ENCODE results near the gene SH3BP2. TPM values are rescaled to one million over a fixed set of nuclear protein-coding genes. Genes with fewer than 3 reads are reported as not detected.

SH3BP2 gene
- total and polyA plus RNA-seq, 10 of the 15 experiments (the other 5 are each of a cell fraction or from before 2014, with no cell fraction given) = 1.1 to 61.8 (median 23.9) TPM

- DNase-seq (ENCODE audit: low read depth, low spot score) (no peak), FAIRE-seq (no peak), ATAC-seq (no peak)
- Histone ChIP-seq H3K27ac (ENCODE audit: control insufficient read depth, insufficient read depth) (no peak overlapping the region), H3K9ac (ENCODE audit: control insufficient read depth, insufficient read depth, low read length) (no peak overlapping the region), H3K9me3 (replicated peaks; ENCODE audit: control insufficient read depth, insufficient read depth, low read length) (no peaks in the 10 kb centered on the region), H3K27me3 (replicated peaks in 1 of 2; ENCODE audit: control insufficient read depth in 2 of 2, insufficient read depth in 2 of 2, low read length in 1 of 2) (no peaks in the 10 kb centered on the region), H3K79me2 (ENCODE audit: control insufficient read depth, insufficient read depth, low read length) (peaks cover 7% of the 10 kb centered on the region), H3K4me1 (ENCODE audit: control insufficient read depth, insufficient read depth, low read length) (no peaks in the 10 kb centered on the region), H4K20me1 (ENCODE audit: control insufficient read depth, insufficient read depth) (no peaks in the 10 kb centered on the region), H3K36me3 (ENCODE audit: control insufficient read depth in 2 of 2, insufficient read depth in 2 of 2, low read length in 1 of 2) (peaks cover 7 to 18% of the 10 kb centered on the region in 2 experiments), H2AFZ (ENCODE audit: control insufficient read depth, low read depth, low read length) (no peak overlapping the region), H3K4me2 (ENCODE audit: control insufficient read depth, insufficient read depth) (no peak overlapping the region), H3K4me3 (no peak overlapping the region)
- intact Hi-C loops (cut with micrococcal nuclease; ENCODE audit: unreplicated experiment) = no loop called here
- ChIA-PET RAD21 (ENCODE audit: unreplicated experiment) (no interaction called here), CTCF (interaction anchor here (1.0 to 1.5 kb wide), 3 partner anchors 13 to 1002 kb away, joined by 3 to 5 read pairs (median 4); no protein-coding TSS in a partner anchor), POLR2A (interaction anchor here (2.2 kb wide), 1 partner anchor 11 kb away, joined by 6 read pairs; no protein-coding TSS in a partner anchor), SMC1A (ENCODE audit: uncharacterized antibody, unreplicated experiment) (interaction anchor here (0.8 kb wide), 1 partner anchor 15 kb away, joined by 3 read pairs; no protein-coding TSS in a partner anchor)
- in situ Hi-C loops (cut with MboI) = no loop called here
- WGBS (ENCODE audit: insufficient coverage, insufficient replicate concordance, low lambda C conversion rate, missing lambda C conversion rate) = 89% methylated on average over 5 of the region's 5 CpGs
- no peak for TF ChIP-seq NRF1 (conservative IDR thresholded peaks at IDR 0.05; ENCODE audit: low read depth, low read length)
- TF ChIP-seq BMI1 (IDR thresholded peaks at IDR 0.05; ENCODE audit: borderline replicate concordance) = no peak
- no peak for TF ChIP-seq SUPT20H (IDR thresholded peaks at IDR 0.05; ENCODE audit: borderline replicate concordance, control insufficient read depth, low read depth, low read length)
- no peak for TF ChIP-seq NFIC (IDR thresholded peaks at IDR 0.05; ENCODE audit: low read depth, low read length)
- no peak for TF ChIP-seq ZSCAN29 (IDR thresholded peaks at IDR 0.05)
- TF ChIP-seq SP1 (IDR thresholded peaks at IDR 0.05; ENCODE audit: low read depth, low read length) = no peak
- no peak for TF ChIP-seq LARP7 (IDR thresholded peaks at IDR 0.05)
- BruUV-seq (replicated peaks) = no TSS peak
Observed at GRCh38 chr4:2878346-2878745, 85.5 kb downstream of the SH3BP2 start.

- H3K36me3 ChIP-seq (ENCODE audit: control insufficient read depth in 2 of 2, insufficient read depth in 2 of 2, low read length in 1 of 2) = peaks cover 7 to 18% of the 10 kb centered on the region in 2 experiments
- ChIA-PET RAD21 (ENCODE audit: unreplicated experiment) (interaction anchor here (1.0 kb wide), 1 partner anchor 58 kb away, joined by 3 read pairs; no protein-coding TSS in a partner anchor), CTCF (interaction anchor here (1.0 to 2.1 kb wide), 3 partner anchors 12 to 34 kb away, joined by 3 to 6 read pairs (median 5); no protein-coding TSS in a partner anchor), POLR2A (interaction anchor here (0.6 to 2.2 kb wide), 3 partner anchors 8 to 17 kb away, joined by 3 to 6 read pairs (median 5); no protein-coding TSS in a partner anchor), SMC1A (ENCODE audit: uncharacterized antibody, unreplicated experiment) (interaction anchor here (0.9 to 1.7 kb wide), 6 partner anchors 11 to 79 kb away, joined by 4 to 5 read pairs (median 4); no protein-coding TSS in a partner anchor)
- in situ Hi-C loops (cut with MboI) = no loop called here
- FAIRE-seq = no peak
- H3K9me3 ChIP-seq (replicated peaks; ENCODE audit: control insufficient read depth, insufficient read depth, low read length) = no peaks in the 10 kb centered on the region
- no peak overlapping the region for H3K4me2 ChIP-seq (ENCODE audit: control insufficient read depth, insufficient read depth)
- H3K27ac ChIP-seq (ENCODE audit: control insufficient read depth, insufficient read depth) = no peak overlapping the region
- 69% methylated on average over 5 of the region's 5 CpGs for WGBS (ENCODE audit: insufficient coverage, insufficient replicate concordance, low lambda C conversion rate, missing lambda C conversion rate)
- H3K4me1 ChIP-seq (ENCODE audit: control insufficient read depth, insufficient read depth, low read length) = no peaks in the 10 kb centered on the region
- no peak for ATAC-seq
- intact Hi-C loops (cut with micrococcal nuclease; ENCODE audit: unreplicated experiment) = no loop called here
- no peak overlapping the region for H3K9ac ChIP-seq (ENCODE audit: control insufficient read depth, insufficient read depth, low read length)
- H3K4me3 ChIP-seq = no peak overlapping the region
- BruUV-seq (replicated peaks) = TSS peak; percentile 51
- H3K27me3 ChIP-seq (replicated peaks in 1 of 2; ENCODE audit: control insufficient read depth in 2 of 2, insufficient read depth in 2 of 2, low read length in 1 of 2) = no peaks in the 10 kb centered on the region
- DNase-seq (ENCODE audit: low read depth, low spot score) = no peak
- no peaks in the 10 kb centered on the region for H4K20me1 ChIP-seq (ENCODE audit: control insufficient read depth, insufficient read depth)
- no peak overlapping the region for H2AFZ ChIP-seq (ENCODE audit: control insufficient read depth, low read depth, low read length)
- H3K79me2 ChIP-seq (ENCODE audit: control insufficient read depth, insufficient read depth, low read length) = peaks cover 3% of the 10 kb centered on the region
- TF ChIP-seq SREBF2 (IDR thresholded peaks at IDR 0.05; ENCODE audit: low read length) (no peak), ASH2L (IDR thresholded peaks at IDR 0.05; ENCODE audit: borderline replicate concordance, low read depth) (no peak), TBL1XR1 (IDR thresholded peaks at IDR 0.05; ENCODE audit: low read depth, low read length) (no peak), NBN (IDR thresholded peaks at IDR 0.05) (no peak), MYB (IDR thresholded peaks at IDR 0.05; ENCODE audit: borderline replicate concordance, low read depth, low read length) (no peak), E2F8 (IDR thresholded peaks at IDR 0.05; ENCODE audit: low read depth, partially characterized antibody) (no peak), ATF7 (IDR thresholded peaks at IDR 0.05; ENCODE audit: low read depth) (no peak), TCF3 (IDR thresholded peaks at IDR 0.05; ENCODE audit: borderline replicate concordance, insufficient read depth, low read depth, low read length) (no peak), KLF5 (IDR thresholded peaks at IDR 0.05; ENCODE audit: partially characterized antibody) (no peak), HDAC2 (IDR thresholded peaks at IDR 0.05) (no peak), SPI1 (IDR thresholded peaks at IDR 0.05; ENCODE audit: borderline replicate concordance, insufficient read depth, low read depth, low read length) (no peak)
Observed at GRCh38 chr4:2879026-2879425, 86.1 kb downstream of the SH3BP2 start.
